ENCODE measurements around the gene OR10J5. TPM values are rescaled to one million over a fixed set of nuclear protein-coding genes. Genes with fewer than 3 reads are reported as not detected.

Gene OR10J5, protein sequence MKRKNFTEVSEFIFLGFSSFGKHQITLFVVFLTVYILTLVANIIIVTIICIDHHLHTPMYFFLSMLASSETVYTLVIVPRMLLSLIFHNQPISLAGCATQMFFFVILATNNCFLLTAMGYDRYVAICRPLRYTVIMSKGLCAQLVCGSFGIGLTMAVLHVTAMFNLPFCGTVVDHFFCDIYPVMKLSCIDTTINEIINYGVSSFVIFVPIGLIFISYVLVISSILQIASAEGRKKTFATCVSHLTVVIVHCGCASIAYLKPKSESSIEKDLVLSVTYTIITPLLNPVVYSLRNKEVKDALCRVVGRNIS
- total RNA-seq, result not detected in 2 replicates

DNA sequence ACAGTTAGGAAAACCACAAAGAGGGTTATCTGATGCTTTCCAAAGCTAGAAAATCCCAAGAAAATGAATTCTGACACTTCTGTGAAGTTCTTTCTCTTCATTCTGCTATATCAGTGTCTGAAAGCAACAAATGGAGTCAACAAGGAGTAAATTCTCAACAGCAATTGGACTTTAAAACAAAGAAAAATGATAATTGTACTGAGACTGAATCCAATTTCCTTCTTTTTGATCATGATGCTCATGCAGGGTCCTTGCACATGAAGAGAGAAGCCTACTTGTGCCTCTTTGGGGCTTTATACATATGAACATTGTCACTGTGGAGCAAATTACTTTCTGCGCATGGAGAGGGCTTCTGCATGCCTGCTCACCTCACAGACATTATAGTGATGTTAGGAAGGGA is at the start of gene OR10J5:
OR10J5 (minus strand) TSS at position 101 of the 400 bp plus-strand sequence; CDS start at position 101, 0 bp downstream.
- no peak within 1 kb of the TSS for H3K4me3 ChIP-seq (ENCODE audit: low read depth, low read length)
- DNase-seq (ENCODE audit: low read depth), result no peak
- TF ChIP-seq CTCF (IDR thresholded peaks at IDR 0.05; ENCODE audit: insufficient read depth, low read depth, low read length), result no peak

DNA sequence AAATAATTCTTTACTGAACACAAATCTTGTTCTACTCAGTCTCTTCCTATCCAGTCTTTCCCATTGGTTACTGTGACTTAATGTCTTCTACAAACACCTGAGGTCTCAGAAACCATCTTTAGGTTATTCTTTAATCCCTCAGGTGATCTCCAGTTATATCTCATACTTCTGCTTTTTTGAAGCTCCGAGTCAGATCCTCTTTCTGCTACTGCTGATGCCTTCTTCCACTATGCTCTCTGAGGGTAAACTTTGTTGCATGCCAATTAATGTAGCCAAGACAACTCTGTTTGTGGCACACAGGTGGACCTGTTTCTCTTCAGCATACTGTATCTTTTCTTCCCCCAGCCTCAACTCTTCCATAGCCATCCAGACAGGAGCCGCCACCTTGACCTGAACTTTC is 48.7 kb upstream of the OR10J5 start:
- no peak for TF ChIP-seq CTCF (IDR thresholded peaks at IDR 0.05; ENCODE audit: insufficient read depth, low read depth, low read length)
- no peak overlapping the region for H3K4me3 ChIP-seq (ENCODE audit: low read depth, low read length)
- no peak for DNase-seq (ENCODE audit: low read depth)

GRCh38 chr1:159581422-159581821 is 45.6 kb upstream of the OR10J5 start:
- no peak for TF ChIP-seq CTCF (IDR thresholded peaks at IDR 0.05; ENCODE audit: insufficient read depth, low read depth, low read length)
- DNase-seq (ENCODE audit: low read depth), result no peak
- no peak overlapping the region for H3K4me3 ChIP-seq (ENCODE audit: low read depth, low read length)

- no peak for DNase-seq (ENCODE audit: low read depth)
- H3K4me3 ChIP-seq (ENCODE audit: low read depth, low read length), result no peak overlapping the region
- TF ChIP-seq CTCF (IDR thresholded peaks at IDR 0.05; ENCODE audit: insufficient read depth, low read depth, low read length), result no peak
Observed at GRCh38 chr1:159580340-159580739, 44.5 kb upstream of the OR10J5 start.

DNA sequence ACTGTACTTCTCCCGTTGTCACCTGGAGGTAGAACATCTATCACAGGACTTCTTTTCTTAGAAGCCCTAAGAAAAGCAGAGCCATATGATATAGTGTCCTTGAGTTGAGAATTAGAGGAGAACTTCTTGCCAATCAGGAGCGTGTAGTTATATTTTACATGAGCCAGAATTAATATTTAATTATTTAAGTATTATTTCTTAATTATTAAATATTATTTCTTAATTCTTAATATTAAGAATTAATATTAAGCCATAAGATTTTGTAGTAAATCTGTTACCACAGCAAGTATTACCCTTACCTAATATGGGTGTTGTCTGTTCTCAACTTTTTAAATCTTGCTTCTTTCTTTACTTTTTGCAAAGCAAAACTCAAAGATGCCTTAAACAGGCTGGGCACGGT is 41.6 kb upstream of the OR10J5 start:
- no peak for DNase-seq (ENCODE audit: low read depth)
- TF ChIP-seq CTCF (IDR thresholded peaks at IDR 0.05; ENCODE audit: insufficient read depth, low read depth, low read length), result no peak
- no peak overlapping the region for H3K4me3 ChIP-seq (ENCODE audit: low read depth, low read length)

GRCh38 chr1:159562680-159563079 is 26.9 kb upstream of the OR10J5 start:
- H3K4me3 ChIP-seq (ENCODE audit: low read depth, low read length), result no peak overlapping the region
- no peak for DNase-seq (ENCODE audit: low read depth)
- TF ChIP-seq CTCF (IDR thresholded peaks at IDR 0.05; ENCODE audit: insufficient read depth, low read depth, low read length), result no peak

- DNase-seq (ENCODE audit: low read depth), result no peak
- H3K4me3 ChIP-seq (ENCODE audit: low read depth, low read length), result no peak overlapping the region
- no peak for TF ChIP-seq CTCF (IDR thresholded peaks at IDR 0.05; ENCODE audit: insufficient read depth, low read depth, low read length)
Observed at GRCh38 chr1:159561497-159561896, 25.7 kb upstream of the OR10J5 start.

All from fibroblast of villous mesenchyme (primary cell).